Measurements from ENCODE around the gene HAUS3. TPM values are rescaled to one million over a fixed set of nuclear protein-coding genes. Genes with fewer than 3 reads are reported as not detected.
"Not testable (repeated sequence)": the region's sequence is repeated elsewhere in the genome, so short reads cannot be mapped to it uniquely, and the experiment has no call there.

The HAUS3 gene
- total RNA-seq, 1 donor from 2014 or later, result 25.9 TPM

DNA sequence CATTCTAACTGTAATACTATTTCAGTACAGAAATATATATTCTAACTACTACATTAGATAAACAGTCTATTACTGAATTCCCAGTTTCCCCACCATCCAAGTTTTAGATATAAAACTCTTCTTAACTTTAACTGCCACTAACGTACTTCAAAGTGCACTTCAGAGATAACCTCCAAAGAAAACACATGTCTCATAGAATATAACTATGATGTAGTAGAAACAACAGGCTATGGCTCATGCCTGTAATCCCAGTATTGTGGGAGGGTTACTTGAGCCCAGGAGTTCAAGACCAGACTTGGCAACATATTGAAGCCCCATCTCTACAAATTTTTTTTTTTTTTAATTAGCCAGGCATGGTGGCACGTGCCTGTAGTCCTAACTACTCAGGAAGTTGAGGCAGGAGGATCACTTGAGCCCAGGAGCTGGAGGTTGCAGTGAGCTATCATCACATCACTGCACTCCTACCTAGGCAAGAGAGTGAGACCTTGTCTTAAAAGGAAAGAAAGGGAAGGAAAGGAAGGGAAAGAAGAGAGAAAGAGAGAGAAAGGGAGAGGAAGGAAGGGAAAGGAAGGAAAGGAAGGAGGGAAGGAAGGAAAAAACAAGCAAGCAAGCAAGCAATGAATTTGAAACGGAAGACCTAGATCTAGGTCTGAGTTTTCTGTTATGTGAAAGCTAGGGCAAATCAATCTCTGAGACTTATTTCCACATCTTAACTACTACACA is 4.8 kb downstream of the HAUS3 start:
- intact Hi-C loops (cut with micrococcal nuclease), result no loop called here

DNA sequence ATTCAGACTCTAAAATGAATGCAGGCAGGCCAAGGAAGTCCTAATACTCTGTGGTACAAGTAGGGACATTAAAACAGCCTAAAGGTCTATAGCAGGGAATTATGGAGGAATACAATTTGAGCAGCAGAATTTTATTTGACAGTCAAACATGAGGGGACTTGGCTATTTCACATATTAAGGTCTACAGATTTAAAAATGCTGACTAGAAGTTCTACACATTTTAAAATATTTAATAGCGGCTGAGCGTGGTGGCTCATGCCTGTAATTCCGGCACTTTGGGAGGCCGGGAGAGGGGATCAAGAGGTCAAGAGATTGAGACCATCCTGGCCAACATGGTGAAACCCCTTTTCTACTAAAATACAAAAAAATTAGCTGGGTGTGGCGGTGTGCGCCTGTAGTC is 10.8 kb downstream of the HAUS3 start:
- intact Hi-C loops (cut with micrococcal nuclease), result no loop called here

DNA sequence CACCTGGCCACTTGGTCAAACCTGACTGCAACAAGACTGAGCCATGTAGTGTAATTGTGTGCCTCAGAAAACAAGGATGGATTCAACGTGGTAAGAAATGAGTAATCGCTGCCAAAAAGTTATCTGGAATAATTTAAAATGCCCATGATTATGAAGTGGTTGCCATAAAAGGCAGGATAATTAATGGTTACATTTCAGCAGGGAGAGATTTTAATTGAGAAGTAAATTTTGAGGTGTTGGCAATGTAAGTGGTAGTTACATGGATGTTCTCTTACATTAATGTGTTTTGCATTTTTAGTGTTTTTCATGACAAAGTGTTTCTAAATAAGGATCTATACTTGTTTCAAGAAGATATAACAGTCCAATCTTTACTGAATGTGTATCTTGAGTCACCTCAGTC is 15.7 kb downstream of the HAUS3 start:
- intact Hi-C loops (cut with micrococcal nuclease), result no loop called here

DNA sequence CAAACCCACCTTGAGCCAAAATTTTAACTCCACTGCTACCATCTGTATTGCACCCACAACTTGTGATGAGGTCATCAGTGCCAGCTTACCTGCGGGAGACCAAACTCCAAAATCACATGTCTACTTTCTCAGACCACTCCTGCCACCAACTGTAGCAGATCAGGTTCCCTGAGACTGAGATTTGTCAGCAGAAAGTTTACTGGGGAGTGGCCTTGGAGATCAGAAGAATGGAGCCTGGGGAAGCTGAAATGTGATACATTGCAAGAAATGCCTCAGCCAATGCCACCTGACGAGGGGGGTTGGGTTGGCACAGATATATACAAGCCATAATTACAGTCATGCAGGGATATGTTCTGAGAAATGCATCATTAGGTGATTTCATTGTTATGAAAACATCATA is 19.1 kb downstream of the HAUS3 start:
- intact Hi-C loops (cut with micrococcal nuclease), result loop anchor here (5.0 kb wide), 1 partner anchor 314 kb away; the partner anchor contains the start of gene FAM193A

DNA sequence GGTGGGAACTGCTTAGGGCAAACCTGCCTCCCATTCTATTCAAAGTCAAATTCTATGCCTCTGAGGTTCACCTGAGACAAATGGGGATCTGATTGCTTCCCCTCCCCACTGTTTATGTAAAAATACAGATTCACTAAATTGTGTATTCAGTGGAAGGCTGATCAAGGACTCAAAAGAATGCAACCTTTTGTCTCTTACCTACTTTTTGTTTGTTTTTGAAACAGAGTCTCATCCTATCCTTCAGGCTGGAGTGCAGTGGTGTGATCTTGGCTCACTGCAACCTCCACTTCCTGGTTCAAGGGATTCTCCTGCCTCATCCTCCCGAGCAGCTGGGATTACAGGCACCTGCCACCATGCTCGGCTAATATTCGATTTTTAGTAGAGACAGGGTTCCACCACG is 20.5 kb downstream of the HAUS3 start:
- intact Hi-C loops (cut with micrococcal nuclease), result loop anchor here (5.0 kb wide), 1 partner anchor 316 kb away; the partner anchor contains the start of gene FAM193A

DNA sequence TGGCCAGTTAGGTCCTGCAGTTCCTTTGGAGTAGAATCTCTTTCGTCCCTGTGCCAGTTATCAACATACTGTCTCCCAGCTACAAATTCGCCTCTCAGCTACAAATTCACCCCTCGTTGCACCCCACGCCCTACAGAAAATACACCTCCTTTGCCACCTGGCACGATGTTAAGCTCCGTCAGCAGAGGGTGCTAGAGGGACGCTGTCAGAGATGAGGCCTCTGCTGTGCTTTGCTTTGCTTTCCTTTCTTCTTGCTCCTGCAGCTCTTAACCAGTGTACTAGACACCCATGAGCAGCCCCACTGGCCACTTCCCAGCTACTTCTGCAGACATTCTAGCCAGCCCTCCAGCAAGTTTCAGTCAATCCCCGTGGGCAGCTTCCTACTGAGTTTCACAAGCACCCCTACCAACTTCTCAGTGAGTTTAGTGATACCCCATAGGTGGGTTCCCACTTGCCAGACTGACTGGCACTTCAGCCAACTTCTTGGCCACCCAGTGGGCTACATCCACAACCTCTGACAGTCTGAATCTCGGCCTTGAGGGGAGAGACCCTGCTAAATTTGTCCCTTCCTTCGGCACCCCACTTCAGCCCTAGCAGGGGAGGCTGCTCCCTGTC is 21.8 kb downstream of the HAUS3 start:
- intact Hi-C loops (cut with micrococcal nuclease), result loop anchor here (1.0 to 5.0 kb wide), 8 partner anchors 22 to 317 kb away; partner anchors contain the start of genes CFAP99, FAM193A, HAUS3 and MXD4

DNA sequence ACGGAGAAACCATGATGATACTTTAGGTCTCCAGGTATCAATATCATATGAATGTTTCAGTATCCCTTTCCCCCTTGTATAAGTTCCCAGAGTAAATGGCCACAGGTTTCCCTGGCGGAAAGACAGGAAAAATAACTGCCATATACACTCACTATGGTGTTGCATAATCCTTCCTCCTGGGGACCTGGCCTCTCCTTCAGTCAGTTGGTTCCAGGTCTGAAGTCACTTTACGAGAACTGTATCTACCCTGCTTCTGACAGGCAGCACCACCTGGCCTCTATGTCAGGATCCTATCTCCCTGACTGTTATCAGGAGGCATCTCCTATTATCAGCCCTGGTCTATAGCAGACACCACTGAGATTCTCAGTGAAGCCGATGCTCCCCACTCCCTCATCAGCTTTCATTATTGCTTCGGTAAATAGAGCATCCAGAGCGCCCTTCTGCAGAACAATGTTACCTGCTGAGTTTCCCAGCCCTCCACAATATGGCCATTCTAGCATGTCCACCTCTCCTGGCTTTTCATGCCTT is 22.6 kb downstream of the HAUS3 start:
- intact Hi-C loops (cut with micrococcal nuclease), result no loop called here

DNA sequence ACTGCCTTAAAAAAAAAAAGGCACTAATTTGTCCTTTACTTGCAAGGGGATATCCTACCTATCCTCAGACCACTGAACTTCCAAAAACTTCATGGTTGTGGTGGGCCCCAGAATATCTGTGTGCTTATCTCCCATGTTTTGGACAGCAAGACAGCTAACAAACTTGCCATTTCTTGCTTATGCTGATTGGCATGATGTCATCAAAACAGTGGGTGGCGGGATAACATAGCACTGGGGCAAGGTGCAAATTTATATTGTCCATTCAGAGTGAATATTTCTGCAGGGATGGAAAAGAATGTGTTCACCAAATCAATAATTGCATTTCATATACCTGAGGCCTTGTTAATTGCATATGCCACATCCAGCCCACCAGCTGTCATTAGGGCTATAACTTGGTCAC is 23.5 kb downstream of the HAUS3 start:
- intact Hi-C loops (cut with micrococcal nuclease), result no loop called here

DNA sequence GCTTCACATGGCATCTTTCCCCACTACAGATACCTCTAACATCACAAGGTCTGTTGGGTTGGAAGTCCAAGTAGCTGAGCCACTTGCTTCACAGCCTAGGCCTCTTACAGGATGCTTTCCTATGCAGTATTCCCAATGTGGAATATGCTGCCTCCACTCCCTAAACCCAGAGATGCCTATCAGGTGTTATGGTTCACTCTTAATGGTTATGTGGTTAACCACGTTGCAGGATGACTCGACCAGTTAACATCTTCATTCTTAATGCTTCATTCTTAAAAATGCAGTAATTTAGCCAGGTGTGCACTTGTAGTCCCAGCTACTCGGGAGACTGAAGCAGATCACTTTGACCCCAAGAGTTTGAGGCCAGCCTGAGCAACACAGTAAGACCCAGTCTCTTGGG is 24.2 kb downstream of the HAUS3 start:
- intact Hi-C loops (cut with micrococcal nuclease), result no loop called here

DNA sequence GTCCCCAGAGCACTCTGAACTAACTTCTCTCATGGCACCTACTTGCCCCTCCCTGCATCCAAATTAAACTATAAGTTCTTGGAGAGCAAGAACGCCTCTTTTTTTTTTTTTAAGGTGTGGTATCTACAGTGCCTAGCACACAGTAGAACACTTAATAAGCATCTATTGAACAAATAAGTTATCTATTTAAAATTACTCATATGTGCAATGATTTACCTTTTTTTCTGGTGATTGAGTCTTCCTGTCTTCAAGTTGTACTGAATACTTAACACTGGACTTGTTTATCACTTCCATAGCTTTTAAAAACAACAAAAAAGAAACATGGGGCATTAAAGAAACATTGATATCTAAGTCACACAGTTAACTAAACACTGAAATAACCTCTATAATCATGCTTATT is 29.1 kb downstream of the HAUS3 start:
- intact Hi-C loops (cut with micrococcal nuclease), result no loop called here

DNA sequence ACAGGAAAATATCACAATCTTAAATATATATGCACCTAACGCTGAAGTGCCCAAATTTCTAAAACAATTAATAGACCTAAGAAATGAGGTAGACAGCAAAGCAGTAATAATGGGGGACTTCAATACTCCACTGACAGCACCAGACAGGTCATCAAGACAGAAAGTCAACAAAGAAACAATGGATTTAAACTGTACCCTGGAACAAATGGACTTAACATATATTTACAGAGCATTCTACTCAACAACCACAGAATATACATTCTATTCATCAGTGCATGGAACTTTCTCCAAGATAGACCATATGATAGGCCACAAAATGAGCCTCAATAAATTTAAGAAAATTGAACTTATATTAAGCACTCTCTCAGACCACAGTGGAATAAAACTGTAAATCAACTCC is 39.1 kb downstream of the HAUS3 start:
- intact Hi-C loops (cut with micrococcal nuclease), result not testable (repeated sequence)

DNA sequence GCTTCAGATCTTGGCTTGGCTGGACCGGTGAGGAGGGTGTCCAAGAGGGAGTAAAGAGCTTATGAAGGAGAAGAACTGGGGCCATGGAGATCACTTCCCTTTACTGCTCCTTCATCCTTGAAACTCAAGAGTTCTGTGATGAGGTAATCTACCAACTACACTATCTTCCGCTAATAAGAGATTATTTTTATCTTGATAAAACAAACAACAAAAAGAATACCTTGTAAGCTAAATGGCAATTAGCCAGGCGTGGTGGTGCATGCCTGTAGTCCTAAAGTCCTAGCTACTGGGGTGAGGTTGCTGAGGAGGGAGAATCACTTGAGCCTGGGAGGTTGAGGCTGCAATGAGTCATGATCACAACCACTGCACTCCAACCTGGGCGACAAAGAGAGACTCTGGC is 47.4 kb downstream of the HAUS3 start:
- intact Hi-C loops (cut with micrococcal nuclease), result no loop called here

DNA sequence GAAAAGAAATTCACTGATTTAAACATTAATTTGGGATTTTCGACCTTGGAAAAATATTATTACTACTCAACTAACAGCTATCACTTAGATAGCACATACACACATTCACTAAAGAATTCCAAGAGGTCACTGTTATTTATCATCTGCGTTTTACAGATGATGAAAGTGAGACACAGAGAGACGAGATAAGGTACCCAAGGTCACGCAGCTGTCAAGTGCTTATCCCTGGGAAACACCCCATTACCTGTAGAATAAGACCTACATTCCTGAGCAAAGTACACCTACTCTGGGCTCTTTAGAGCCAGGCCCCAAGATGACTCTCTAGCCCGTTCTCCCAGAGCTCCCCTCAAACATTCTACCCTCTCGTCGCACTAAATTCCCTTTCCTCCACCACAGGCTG is 48.6 kb downstream of the HAUS3 start:
- intact Hi-C loops (cut with micrococcal nuclease), result no loop called here

DNA sequence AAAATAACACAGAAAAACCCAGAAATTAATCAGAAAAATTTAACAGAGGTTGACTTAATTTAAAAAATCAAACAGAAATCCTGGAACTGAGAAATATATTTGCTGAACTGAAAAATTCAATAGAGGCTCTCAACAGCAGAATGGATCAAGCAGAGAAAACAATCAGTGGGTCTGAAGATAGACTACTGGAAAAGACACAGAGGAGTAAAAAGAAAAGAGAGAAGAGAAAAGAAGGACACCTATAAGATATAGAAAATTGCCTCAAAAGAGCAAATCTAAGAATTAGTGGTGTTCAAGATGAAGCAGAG is 55.1 kb downstream of the HAUS3 start:
- intact Hi-C loops (cut with micrococcal nuclease), result loop anchor here (1.0 to 2.0 kb wide), 2 partner anchors 177 to 274 kb away; no protein-coding TSS in a partner anchor

DNA sequence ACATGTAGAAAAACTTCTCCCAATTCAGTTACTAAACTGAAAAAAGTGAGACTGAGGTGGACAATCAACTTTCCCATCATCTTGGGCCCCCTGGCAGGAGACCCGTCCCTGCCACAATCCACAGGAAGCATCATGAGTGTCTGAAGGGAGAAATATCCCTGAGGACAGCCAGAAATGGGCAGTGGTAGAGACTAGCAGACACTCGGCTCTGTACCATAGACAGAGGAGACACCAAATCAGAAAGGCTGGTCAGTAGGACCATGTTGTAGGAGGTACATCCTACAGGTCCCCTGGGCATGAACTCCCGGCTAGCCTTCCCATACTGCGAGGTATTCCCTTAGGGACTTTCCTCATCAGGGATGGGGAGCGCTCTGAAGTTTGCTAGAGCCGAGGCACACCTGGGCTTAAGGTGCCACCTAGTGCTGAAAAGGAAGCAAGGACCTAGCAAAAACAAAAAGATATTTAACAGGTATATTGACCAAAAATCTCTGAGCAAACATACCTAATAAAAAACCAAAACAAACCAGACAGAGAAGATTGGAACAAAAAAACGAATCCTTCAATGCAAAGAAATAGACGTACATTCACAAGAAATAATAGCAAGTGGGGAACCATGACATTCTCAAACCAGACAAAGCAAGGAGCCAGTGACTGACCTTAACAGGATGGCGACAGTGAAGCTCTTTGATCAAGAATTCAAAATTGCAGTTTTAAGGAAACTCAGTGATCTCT is 55.6 kb downstream of the HAUS3 start:
- intact Hi-C loops (cut with micrococcal nuclease), result loop anchor here (1.0 to 2.0 kb wide), 2 partner anchors 176 to 273 kb away; no protein-coding TSS in a partner anchor

DNA sequence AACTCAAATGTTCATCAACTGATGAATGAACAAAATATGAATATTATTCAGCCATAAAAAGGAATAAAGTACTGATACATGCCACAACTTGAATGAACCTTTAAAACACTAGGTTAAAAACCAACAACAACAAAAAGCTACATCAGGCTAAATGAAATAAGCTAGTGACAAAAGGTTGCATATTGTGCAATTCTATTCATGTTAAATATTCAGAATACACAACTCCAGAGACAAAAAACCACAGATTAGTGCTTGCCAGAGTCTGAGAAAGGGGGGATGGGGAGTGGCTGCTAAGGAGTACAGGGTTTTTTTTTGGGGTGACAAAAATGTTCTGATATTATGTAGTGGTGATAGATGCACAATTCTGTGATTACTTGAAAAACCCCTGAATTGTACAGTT is 58.5 kb downstream of the HAUS3 start:
- intact Hi-C loops (cut with micrococcal nuclease), result no loop called here

DNA sequence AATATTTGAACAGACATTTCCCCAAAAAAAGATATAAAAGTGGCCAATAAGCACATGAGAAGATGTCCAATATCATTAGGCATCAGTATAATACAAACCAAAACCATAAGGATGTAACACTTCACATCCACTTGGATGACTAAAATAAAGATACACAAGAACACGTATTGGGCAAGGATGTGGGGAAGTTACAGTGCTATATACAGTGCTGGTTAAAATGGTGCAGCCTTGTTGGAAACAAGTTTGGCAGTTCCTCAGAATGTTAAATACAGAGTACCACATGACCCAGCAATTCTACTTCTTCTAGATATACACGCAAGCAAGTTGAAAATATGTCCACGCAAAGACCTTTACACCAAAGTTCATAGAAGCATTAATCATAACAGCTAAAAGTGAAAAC is 58.9 kb downstream of the HAUS3 start:
- intact Hi-C loops (cut with micrococcal nuclease), result no loop called here

DNA sequence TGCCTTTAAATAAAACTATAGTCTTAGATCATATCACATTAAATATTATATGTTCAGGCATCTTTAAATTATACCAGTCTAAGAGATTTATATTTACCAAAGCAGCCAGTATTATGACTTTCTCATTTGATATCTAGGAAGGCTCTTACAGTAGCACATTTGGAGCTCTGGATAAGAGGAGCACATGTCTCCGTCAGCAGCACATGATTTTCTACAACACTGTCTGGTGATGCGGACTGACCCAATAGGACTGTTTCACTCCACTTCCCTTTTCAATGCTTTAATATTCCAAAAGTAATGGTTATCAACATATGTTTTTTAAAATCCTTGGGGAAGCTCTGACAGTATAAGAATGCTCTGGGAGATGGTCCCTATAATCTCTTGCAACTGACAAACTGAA is 61.5 kb downstream of the HAUS3 start:
- intact Hi-C loops (cut with micrococcal nuclease), result no loop called here

DNA sequence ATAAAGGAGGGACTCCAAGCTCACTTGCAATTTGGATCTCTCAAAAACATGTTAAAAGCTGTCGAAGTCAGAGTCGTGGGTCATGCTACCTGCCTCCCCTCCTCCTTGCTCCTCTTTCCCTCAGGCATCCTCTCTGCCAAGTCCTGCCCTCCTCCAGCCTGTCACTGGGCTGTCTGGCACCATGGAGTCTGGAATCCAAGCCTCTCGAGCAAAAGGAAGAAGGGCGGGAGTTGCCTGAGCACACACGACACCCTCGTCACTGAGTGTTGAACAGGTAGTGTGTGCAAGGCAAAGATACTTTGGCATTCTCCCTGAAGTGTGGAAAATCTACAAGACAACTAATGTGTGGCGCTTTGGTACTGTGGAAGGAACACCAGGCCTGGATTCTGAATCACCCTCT is 62.2 kb downstream of the HAUS3 start:
- intact Hi-C loops (cut with micrococcal nuclease), result loop anchor here (10.0 kb wide), 1 partner anchor 455 kb away; the partner anchor contains the start of genes TACC3 and TMEM129

DNA sequence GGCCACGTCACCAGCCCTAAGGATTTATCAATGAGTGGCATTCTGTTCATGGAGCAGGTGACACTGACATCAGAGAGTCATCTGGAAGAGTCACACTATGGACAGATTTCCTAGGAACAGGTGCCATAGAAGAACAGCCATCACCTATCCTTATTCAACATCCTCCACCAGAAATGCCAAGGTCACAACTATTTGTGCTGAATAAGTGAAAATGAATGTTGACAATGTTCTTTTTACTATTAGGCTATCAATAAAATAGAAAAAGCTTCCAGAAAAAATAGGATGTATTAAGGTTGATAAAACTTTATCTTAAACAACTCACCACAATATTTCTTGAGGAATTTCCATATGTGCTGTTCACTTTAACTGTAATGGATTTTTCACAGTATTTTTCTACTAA is 62.9 kb downstream of the HAUS3 start:
- intact Hi-C loops (cut with micrococcal nuclease), result loop anchor here (10.0 kb wide), 1 partner anchor 454 kb away; the partner anchor contains the start of genes TACC3 and TMEM129

All from T-helper 1 cell treated with Interleukin-12 subunit alpha and Interleukin-12 subunit beta and Interleukin-4 antibody, amounts not matched to agents 30 ng/mL and 1 ng/mL, for 36 hours (primary cell).